Prostate gland (tissue), 2 donors: Measurements from ENCODE around the gene ALDH1L2.

ENCODE experiments used
- POLR2AphosphoS5 ChIP-seq: sonication (generic); formaldehyde crosslinking; IDR thresholded peaks from one replicate; pipeline ENCODE4 v1.6.1; 2017; ENCODE audit warnings: antibody characterized with exemption
- TF ChIP-seq, protein P1 (sequence below), 4 experiments: fragments of 200-600 bp in 2 of 4; fragments of 450-650 bp in 2 of 4; sonication (generic) in 2 of 4; IDR thresholded peaks; 1 replicate in 3 of 4; 2 replicates in 1 of 4; pipeline ENCODE4 v1.5.1; 2016 to 2019; ENCODE audit warnings: antibody characterized with exemption in 4 of 4, mild to moderate bottlenecking in 2 of 4, moderate library complexity in 2 of 4

DNA sequence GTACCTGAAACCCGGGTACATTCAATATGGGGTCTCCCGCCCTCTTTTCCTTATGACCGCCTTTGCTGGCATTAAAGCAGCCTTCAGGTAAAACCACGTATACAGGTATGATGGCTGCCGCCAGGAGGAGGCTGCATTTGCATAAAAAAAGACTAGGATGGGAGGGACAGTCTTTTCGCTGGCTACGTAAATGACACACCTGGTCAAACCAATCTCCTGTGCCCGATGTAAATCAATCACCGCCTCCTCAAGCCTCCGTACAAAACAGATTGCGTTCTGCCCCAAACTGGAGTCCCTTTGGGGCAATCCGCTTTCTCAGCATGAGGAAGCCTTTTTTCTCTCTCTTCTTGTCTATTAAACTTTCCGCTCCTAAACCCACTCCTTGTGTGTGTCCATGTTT is 8.1 kb upstream of the ALDH1L2 start:
- TF ChIP-seq, protein P1, sequence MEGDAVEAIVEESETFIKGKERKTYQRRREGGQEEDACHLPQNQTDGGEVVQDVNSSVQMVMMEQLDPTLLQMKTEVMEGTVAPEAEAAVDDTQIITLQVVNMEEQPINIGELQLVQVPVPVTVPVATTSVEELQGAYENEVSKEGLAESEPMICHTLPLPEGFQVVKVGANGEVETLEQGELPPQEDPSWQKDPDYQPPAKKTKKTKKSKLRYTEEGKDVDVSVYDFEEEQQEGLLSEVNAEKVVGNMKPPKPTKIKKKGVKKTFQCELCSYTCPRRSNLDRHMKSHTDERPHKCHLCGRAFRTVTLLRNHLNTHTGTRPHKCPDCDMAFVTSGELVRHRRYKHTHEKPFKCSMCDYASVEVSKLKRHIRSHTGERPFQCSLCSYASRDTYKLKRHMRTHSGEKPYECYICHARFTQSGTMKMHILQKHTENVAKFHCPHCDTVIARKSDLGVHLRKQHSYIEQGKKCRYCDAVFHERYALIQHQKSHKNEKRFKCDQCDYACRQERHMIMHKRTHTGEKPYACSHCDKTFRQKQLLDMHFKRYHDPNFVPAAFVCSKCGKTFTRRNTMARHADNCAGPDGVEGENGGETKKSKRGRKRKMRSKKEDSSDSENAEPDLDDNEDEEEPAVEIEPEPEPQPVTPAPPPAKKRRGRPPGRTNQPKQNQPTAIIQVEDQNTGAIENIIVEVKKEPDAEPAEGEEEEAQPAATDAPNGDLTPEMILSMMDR (IDR thresholded peaks at IDR 0.05) = peak in 2 of 4 experiments; percentile 25 to 38
- peak; percentile 45 for TF ChIP-seq POLR2AphosphoS5
